ENCODE results near the gene ZFYVE21. TPM values are rescaled to one million over a fixed set of nuclear protein-coding genes. Genes with fewer than 3 reads are reported as not detected.
A peak's percentile ranks its signal among the peaks of the same experiment; 100 is the strongest.

Gene ZFYVE21
- total RNA-seq, 2 donors from 2014 or later: 162 to 215 TPM

DNA sequence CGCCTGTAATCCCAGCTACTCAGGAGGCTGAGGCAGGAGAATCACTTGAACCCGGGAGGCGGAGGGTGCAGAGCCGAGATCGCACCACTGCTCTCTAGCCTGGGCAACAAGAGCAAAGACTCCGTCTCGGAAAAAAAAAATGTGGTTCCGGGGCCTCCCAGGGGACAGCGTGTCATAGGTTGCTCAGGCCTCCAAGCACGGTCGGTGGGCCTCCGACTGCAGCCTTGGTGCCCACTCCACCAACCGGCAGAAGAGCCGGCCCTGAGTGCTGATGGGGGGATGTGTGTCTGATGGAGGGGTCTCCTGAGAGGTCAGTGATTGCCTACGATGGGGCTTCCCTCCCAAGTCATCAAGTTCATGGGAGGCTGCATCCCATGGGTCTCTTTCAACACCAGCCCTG is 15.9 kb downstream of the ZFYVE21 start:
- Histone ChIP-seq H3K4me1 (replicated peaks) (peaks cover 58% of the 10 kb centered on the region), H3K36me3 (no peaks in the 10 kb centered on the region), H3K9me3 (no peaks in the 10 kb centered on the region), H3K4me3 (no peak overlapping the region), H3K27ac (peak overlapping the region; percentile 50 to 88), H3K27me3 (replicated peaks; ENCODE audit: insufficient read depth) (no peaks in the 10 kb centered on the region)
- 91% methylated on average over 15 of the region's 15 CpGs for WGBS
- DNase-seq (ENCODE audit: low spot score): no peak
- TF ChIP-seq, protein P1, sequence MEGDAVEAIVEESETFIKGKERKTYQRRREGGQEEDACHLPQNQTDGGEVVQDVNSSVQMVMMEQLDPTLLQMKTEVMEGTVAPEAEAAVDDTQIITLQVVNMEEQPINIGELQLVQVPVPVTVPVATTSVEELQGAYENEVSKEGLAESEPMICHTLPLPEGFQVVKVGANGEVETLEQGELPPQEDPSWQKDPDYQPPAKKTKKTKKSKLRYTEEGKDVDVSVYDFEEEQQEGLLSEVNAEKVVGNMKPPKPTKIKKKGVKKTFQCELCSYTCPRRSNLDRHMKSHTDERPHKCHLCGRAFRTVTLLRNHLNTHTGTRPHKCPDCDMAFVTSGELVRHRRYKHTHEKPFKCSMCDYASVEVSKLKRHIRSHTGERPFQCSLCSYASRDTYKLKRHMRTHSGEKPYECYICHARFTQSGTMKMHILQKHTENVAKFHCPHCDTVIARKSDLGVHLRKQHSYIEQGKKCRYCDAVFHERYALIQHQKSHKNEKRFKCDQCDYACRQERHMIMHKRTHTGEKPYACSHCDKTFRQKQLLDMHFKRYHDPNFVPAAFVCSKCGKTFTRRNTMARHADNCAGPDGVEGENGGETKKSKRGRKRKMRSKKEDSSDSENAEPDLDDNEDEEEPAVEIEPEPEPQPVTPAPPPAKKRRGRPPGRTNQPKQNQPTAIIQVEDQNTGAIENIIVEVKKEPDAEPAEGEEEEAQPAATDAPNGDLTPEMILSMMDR (IDR thresholded peaks at IDR 0.05): no peak
- TF ChIP-seq POLR2AphosphoS5 (IDR thresholded peaks at IDR 0.05) (no peak), POLR2A (IDR thresholded peaks at IDR 0.05) (no peak)
- intact Hi-C loops (cut with DNase I): no loop called here

DNA sequence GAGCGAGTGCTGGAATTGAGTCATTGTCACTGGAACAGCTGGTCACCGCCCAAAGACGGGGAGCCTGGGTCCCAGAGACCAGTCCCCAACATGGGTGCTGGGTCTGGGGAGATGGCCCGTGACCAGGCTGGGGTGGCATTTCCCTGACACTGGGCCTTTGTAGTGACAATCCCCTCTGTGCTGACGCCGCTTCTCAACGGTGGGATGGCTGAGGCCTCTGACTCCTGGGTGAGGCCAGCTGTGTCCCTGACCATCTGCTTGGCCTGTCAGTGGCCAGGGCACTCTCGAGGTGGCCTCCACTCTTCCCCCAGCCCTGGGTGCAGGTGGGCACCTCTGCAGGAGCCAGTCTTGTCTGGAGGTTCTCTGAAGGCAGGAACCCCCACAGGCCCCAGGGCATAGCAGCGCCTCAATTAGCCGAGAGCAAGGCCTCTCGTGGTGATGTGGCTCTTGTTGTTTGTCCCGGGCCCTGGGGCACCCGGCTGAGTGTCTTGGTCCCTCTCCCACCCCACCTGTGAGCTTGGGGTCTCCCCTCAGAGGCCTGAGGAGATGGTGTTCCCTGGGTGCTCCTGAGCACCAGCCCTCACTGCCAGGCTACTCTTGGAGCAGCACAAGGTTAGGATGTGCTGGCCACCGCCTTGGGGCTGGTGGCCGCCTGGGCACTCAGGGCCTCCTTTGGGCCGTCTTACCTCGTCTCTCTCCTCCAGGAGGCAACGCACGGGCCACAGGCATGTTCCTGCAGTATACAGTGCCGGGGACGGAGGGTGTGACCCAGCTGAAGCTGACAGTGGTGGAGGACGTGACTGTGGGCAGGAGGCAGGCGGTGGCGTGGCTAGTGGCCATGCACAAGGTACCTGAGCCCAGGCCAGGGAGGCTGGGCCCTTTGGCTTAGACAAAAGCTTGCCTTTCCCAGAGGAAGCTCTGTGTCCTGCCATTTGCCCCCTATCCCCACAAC is 16.6 kb downstream of the ZFYVE21 start:
- Histone ChIP-seq H3K27ac (peak overlapping the region; percentile 50 to 88), H3K9me3 (no peaks in the 10 kb centered on the region), H3K4me1 (replicated peaks) (peaks cover 63% of the 10 kb centered on the region), H3K4me3 (no peak overlapping the region), H3K27me3 (replicated peaks; ENCODE audit: insufficient read depth) (no peaks in the 10 kb centered on the region), H3K36me3 (no peaks in the 10 kb centered on the region)
- TF ChIP-seq POLR2AphosphoS5 (IDR thresholded peaks at IDR 0.05) (no peak), POLR2A (IDR thresholded peaks at IDR 0.05) (no peak)
- TF ChIP-seq, protein P1 (IDR thresholded peaks at IDR 0.05): no peak
- no peak for DNase-seq (ENCODE audit: low spot score)
- intact Hi-C loops (cut with DNase I): no loop called here
- WGBS: 92% methylated on average over 24 of the region's 24 CpGs

DNA sequence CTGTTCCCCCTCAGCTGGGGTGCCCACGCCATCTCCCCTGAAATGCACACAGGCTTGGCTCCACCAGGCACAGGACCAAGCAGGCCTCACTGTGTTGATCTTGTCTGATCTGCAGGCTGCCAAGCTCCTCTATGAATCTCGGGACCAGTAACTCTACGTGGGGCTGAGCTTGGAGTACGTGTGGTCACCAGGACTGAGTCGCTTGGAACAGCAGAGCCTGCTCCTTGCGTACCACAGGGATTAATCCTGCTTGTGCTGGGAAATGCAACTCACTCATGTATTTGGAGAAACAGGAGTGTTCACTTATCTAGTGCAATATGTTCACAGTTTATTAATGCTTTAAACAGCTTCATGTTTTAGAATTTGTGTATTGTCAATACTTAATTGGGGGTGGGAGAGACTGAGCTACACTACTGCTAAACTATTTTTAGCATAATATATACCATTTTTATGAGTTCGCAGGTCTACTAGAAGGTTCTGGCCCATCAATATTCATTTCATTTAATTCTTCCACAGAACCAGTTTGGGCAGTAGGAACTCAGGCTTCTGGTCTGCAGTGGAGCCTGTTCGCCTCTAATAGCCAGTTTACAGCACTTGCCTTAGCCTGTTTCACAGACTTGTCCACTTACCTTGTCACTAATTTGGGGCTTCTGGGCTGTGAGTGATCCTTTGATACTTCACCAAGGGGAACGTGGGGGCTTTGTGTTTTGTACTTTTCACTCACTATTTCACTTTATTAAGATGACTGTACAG is 17.4 kb downstream of the ZFYVE21 start:
- DNase-seq (ENCODE audit: low spot score): no peak
- TF ChIP-seq, protein P1 (IDR thresholded peaks at IDR 0.05): no peak
- peak; percentile 21 for TF ChIP-seq POLR2AphosphoS5 (IDR thresholded peaks at IDR 0.05)
- no peak for TF ChIP-seq POLR2A (IDR thresholded peaks at IDR 0.05)
- Histone ChIP-seq H3K4me1 (replicated peaks) (peaks cover 59% of the 10 kb centered on the region), H3K27me3 (replicated peaks; ENCODE audit: insufficient read depth) (no peaks in the 10 kb centered on the region), H3K9me3 (no peaks in the 10 kb centered on the region), H3K27ac (peak overlapping the region; percentile 88 to 92), H3K4me3 (no peak overlapping the region), H3K36me3 (no peaks in the 10 kb centered on the region)
- intact Hi-C loops (cut with DNase I): no loop called here
- 65% methylated on average over 9 of the region's 9 CpGs for WGBS

DNA sequence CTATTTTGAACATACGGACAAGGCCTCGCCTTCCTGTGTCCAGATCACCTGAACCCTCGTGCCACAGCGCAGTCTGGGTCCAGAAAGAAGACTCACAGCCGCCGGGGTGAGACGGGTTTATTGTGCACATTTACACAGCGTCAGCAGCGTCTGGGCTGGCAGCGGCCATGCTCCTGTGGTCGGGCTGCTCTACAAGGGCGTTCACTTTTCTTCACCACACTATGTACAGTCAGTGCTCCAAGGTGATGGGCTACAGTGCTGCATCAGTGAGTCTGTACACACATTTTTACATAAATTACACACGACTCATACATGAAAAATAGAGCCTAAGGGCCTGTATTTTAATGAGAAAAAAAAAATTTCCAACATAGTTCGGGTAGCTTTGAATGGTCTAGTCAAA is 18.0 kb downstream of the ZFYVE21 start:
- Histone ChIP-seq H3K9me3 (no peaks in the 10 kb centered on the region), H3K36me3 (no peaks in the 10 kb centered on the region), H3K4me1 (replicated peaks) (peaks cover 53% of the 10 kb centered on the region), H3K4me3 (no peak overlapping the region), H3K27ac (peak overlapping the region; percentile 88 to 92), H3K27me3 (replicated peaks; ENCODE audit: insufficient read depth) (no peaks in the 10 kb centered on the region)
- no peak for DNase-seq (ENCODE audit: low spot score)
- WGBS: 57% methylated on average over 14 of the region's 14 CpGs
- TF ChIP-seq POLR2A (IDR thresholded peaks at IDR 0.05) (no peak), POLR2AphosphoS5 (IDR thresholded peaks at IDR 0.05) (no peak)
- TF ChIP-seq, protein P1 (IDR thresholded peaks at IDR 0.05): no peak
- intact Hi-C loops (cut with DNase I): no loop called here
